ENCODE results near the gene PMEL. TPM values are rescaled to one million over a fixed set of nuclear protein-coding genes. Genes with fewer than 3 reads are reported as not detected.

The PMEL gene
- total and polyA plus RNA-seq, 9 of the 15 experiments (the other 6 are each of a cell fraction or from before 2014, with no cell fraction given): 0.36 to 2.0 (median 0.98) TPM

- TF ChIP-seq, protein P1, sequence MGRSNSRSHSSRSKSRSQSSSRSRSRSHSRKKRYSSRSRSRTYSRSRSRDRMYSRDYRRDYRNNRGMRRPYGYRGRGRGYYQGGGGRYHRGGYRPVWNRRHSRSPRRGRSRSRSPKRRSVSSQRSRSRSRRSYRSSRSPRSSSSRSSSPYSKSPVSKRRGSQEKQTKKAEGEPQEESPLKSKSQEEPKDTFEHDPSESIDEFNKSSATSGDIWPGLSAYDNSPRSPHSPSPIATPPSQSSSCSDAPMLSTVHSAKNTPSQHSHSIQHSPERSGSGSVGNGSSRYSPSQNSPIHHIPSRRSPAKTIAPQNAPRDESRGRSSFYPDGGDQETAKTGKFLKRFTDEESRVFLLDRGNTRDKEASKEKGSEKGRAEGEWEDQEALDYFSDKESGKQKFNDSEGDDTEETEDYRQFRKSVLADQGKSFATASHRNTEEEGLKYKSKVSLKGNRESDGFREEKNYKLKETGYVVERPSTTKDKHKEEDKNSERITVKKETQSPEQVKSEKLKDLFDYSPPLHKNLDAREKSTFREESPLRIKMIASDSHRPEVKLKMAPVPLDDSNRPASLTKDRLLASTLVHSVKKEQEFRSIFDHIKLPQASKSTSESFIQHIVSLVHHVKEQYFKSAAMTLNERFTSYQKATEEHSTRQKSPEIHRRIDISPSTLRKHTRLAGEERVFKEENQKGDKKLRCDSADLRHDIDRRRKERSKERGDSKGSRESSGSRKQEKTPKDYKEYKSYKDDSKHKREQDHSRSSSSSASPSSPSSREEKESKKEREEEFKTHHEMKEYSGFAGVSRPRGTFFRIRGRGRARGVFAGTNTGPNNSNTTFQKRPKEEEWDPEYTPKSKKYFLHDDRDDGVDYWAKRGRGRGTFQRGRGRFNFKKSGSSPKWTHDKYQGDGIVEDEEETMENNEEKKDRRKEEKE (IDR thresholded peaks at IDR 0.05; ENCODE audit: borderline replicate concordance in 1 of 2, control insufficient read depth in 1 of 2, low read depth in 2 of 2, low read length in 1 of 2): no peak
- no peak for TF ChIP-seq CHD7 (IDR thresholded peaks at IDR 0.05; ENCODE audit: low read depth, low read length)
- TF ChIP-seq ZFP91 (CRISPR knock-in tag; IDR thresholded peaks at IDR 0.05): no peak
- TF ChIP-seq BRF2 (IDR thresholded peaks at IDR 0.05; ENCODE audit: borderline replicate concordance, insufficient read depth, insufficient read length): no peak
- TF ChIP-seq YBX1 (IDR thresholded peaks at IDR 0.05): no peak
- TF ChIP-seq ZNF174 (CRISPR knock-in tag; IDR thresholded peaks at IDR 0.05): no peak
Observed at GRCh38 chr12:55927588-55928502, 38.0 kb downstream of the PMEL start, which contains the start of gene PYM1 (continued).
